ENCODE results near the gene EIF4G3.

DNA sequence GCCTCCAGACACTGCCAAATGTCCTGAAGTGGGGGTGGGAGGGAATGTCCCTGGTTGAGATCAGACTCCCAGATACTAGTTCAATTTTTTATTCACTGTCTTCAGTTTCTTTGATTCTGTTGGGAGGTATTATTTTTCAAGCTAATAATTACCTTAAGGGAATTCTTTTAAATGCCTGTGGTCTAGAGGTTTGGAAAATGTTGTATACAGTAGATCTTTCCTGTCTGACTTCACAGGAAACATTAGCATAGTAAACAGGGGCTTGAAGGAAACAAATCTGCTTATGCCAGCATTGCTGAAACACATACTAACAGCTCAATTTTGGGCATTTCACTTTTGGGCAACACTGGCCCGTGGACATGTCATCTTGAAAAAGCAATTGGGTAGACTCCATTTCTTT lies 305.3 kb downstream of the EIF4G3 start:
- TF ChIP-seq CTCF (conservative IDR thresholded peaks at IDR 0.05 in 1 of 2, IDR thresholded peaks at IDR 0.05 in 1 of 2; ENCODE audit: extremely low read depth in 1 of 2, insufficient read depth in 1 of 2, low read depth in 1 of 2, low read length in 2 of 2) (no peak), EZH2 (IDR thresholded peaks at IDR 0.05; ENCODE audit: borderline replicate concordance, low read length) (no peak)
